Smooth muscle cell (in vitro differentiated cells): ENCODE results near the gene ADAM30. TPM values are rescaled to one million over a fixed set of nuclear protein-coding genes. Genes with fewer than 3 reads are reported as not detected.

Source experiments
- DNase-seq: peaks from one replicate; lab custom pipeline; 2025; ENCODE audit not compliant: unreplicated experiment; lab: John Stamatoyannopoulos, UW
- H2AFZ ChIP-seq: fragments of 200-600 bp; sonication (generic); 2 replicates; pipeline ENCODE4 v1.6.0; 2016; ENCODE audit warnings: antibody characterized with exemption, low read depth, mild to moderate bottlenecking
- H3F3A ChIP-seq: fragments of 200-600 bp; sonication (generic); 2 replicates; pipeline ENCODE4 v1.6.0; 2017; ENCODE audit warnings: antibody characterized with exemption, low read depth
- H3K27ac ChIP-seq: fragments of 200-600 bp; sonication (generic); 2 replicates; pipeline ENCODE4 v1.5.1; 2016; ENCODE audit warnings: low read depth, mild to moderate bottlenecking
- H3K27me3 ChIP-seq: fragments of 200-600 bp; sonication (generic); 2 replicates; pipeline ENCODE4 v1.6.1; 2016; ENCODE audit warnings: low read depth, mild to moderate bottlenecking
- H3K36me3 ChIP-seq: fragments of 200-600 bp; sonication (generic); 2 replicates; pipeline ENCODE4 v1.5.1; 2016; ENCODE audit warnings: low read depth
- H3K4me1 ChIP-seq: fragments of 200-600 bp; sonication (generic); 2 replicates; pipeline ENCODE4 v1.5.1; 2016; ENCODE audit warnings: low read depth
- H3K4me2 ChIP-seq: fragments of 200-600 bp; sonication (generic); 2 replicates; pipeline ENCODE4 v1.6.0; 2016; ENCODE audit warnings: mild to moderate bottlenecking
- H3K4me3 ChIP-seq: fragments of 200-600 bp; sonication (generic); 2 replicates; pipeline ENCODE4 v1.5.1; 2016; ENCODE audit warnings: mild to moderate bottlenecking
- H3K79me2 ChIP-seq: fragments of 200-600 bp; sonication (generic); 2 replicates; pipeline ENCODE4 v1.6.0; 2016; ENCODE audit warnings: low read depth, mild to moderate bottlenecking
- H3K9ac ChIP-seq: fragments of 200-600 bp; sonication (generic); 2 replicates; pipeline ENCODE4 v1.6.0; 2016; ENCODE audit warnings: low read depth
- H3K9me3 ChIP-seq: fragments of 200-600 bp; sonication (generic); replicated peaks from 2 replicates; pipeline ENCODE4 v1.5.1; 2016; ENCODE audit warnings: low read depth
- H4K20me1 ChIP-seq: fragments of 200-600 bp; sonication (generic); 2 replicates; pipeline ENCODE4 v1.6.0; 2016; ENCODE audit warnings: low read depth
- WGBS: methylation state at CpG from one replicate; pipeline ENCODE4 v1.1.7; 2016; ENCODE audit warnings: low lambda C conversion rate; 5-methylcytosine and 5-hydroxymethylcytosine counted together
- polyA plus RNA-seq: library from polyadenylated mRNA; unstranded; fragments of >200 nt; fragmentation: Nextera tagmentation; extraction: Ambion mirVana; gene quantifications from 2 replicates; pipeline ENCODE4 v1.2.1, GENCODE V29; 2016
- total RNA-seq: library from RNA; depleted of rRNA; stranded (reverse); fragments of >200 nt; gene quantifications from 2 replicates; pipeline ENCODE4 v1.2.3, GENCODE V29; 2014
- TF ChIP-seq, protein P1 (sequence below): fragments of 200-600 bp; sonication (generic); IDR thresholded peaks from 2 replicates; pipeline ENCODE4 v1.5.1; 2017; ENCODE audit warnings: borderline replicate concordance, mild to moderate bottlenecking, antibody characterized with exemption; ENCODE audit not compliant: insufficient read depth, poor library complexity, severe bottlenecking

ADAM30 gene
- total and polyA plus RNA-seq, 2 experiments from 2014 or later: not detected

- Histone ChIP-seq H2AFZ (no peak overlapping the region), H3K27ac (no peak overlapping the region), H3K9me3 (no peaks in the 10 kb centered on the region), H3K4me3 (no peak overlapping the region), H3K27me3 (no peaks in the 10 kb centered on the region), H3K36me3 (no peaks in the 10 kb centered on the region), H3K4me2 (no peak overlapping the region), H3K9ac (no peak overlapping the region), H3F3A (no peaks in the 10 kb centered on the region), H4K20me1 (no peaks in the 10 kb centered on the region), H3K4me1 (no peaks in the 10 kb centered on the region), H3K79me2 (no peaks in the 10 kb centered on the region)
- TF ChIP-seq, protein P1, sequence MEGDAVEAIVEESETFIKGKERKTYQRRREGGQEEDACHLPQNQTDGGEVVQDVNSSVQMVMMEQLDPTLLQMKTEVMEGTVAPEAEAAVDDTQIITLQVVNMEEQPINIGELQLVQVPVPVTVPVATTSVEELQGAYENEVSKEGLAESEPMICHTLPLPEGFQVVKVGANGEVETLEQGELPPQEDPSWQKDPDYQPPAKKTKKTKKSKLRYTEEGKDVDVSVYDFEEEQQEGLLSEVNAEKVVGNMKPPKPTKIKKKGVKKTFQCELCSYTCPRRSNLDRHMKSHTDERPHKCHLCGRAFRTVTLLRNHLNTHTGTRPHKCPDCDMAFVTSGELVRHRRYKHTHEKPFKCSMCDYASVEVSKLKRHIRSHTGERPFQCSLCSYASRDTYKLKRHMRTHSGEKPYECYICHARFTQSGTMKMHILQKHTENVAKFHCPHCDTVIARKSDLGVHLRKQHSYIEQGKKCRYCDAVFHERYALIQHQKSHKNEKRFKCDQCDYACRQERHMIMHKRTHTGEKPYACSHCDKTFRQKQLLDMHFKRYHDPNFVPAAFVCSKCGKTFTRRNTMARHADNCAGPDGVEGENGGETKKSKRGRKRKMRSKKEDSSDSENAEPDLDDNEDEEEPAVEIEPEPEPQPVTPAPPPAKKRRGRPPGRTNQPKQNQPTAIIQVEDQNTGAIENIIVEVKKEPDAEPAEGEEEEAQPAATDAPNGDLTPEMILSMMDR: no peak
- DNase-seq: no peak
- 80% methylated on average over 1 of the region's 1 CpG for WGBS
Observed at GRCh38 chr1:119869995-119870394, 26.3 kb downstream of the ADAM30 start.

DNA sequence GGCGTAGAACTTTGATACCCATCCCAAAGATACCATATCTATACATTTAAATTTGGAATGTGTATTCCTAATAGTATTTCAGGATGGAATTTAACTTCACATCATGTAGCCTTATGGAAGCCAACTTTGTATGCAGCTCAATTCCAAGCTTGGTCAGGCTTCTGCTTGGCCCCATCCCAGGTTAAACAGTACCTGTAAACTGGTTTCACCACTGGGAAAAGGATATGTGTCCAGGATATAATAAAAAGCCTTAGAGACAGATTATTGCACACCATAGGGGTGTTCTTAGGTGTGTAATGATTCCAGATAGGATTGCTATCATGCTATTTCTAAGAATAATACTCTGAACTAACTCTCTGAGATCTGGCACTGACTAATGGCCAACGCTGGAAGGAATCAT is 28.1 kb downstream of the ADAM30 start:
- H2AFZ ChIP-seq: no peak overlapping the region
- WGBS: 95% methylated on average over 2 of the region's 2 CpGs
- H3K9me3 ChIP-seq: no peaks in the 10 kb centered on the region
- H3K79me2 ChIP-seq: no peaks in the 10 kb centered on the region
- no peak overlapping the region for H3K9ac ChIP-seq
- H3K4me3 ChIP-seq: no peak overlapping the region
- DNase-seq: no peak
- no peaks in the 10 kb centered on the region for H4K20me1 ChIP-seq
- no peaks in the 10 kb centered on the region for H3K36me3 ChIP-seq
- H3K4me1 ChIP-seq: no peaks in the 10 kb centered on the region
- TF ChIP-seq, protein P1: no peak
- H3K27me3 ChIP-seq: peaks cover 3% of the 10 kb centered on the region
- no peaks in the 10 kb centered on the region for H3F3A ChIP-seq
- no peak overlapping the region for H3K27ac ChIP-seq
- H3K4me2 ChIP-seq: no peak overlapping the region

- Histone ChIP-seq H2AFZ (no peak overlapping the region), H3K79me2 (no peaks in the 10 kb centered on the region), H3F3A (no peaks in the 10 kb centered on the region), H3K4me2 (no peak overlapping the region), H3K27ac (no peak overlapping the region), H3K4me1 (no peaks in the 10 kb centered on the region), H3K4me3 (no peak overlapping the region), H3K9me3 (no peaks in the 10 kb centered on the region), H4K20me1 (no peaks in the 10 kb centered on the region), H3K27me3 (peaks cover 3% of the 10 kb centered on the region), H3K9ac (no peak overlapping the region), H3K36me3 (no peaks in the 10 kb centered on the region)
- TF ChIP-seq, protein P1: no peak
- WGBS: 48% methylated on average over 3 of the region's 3 CpGs
- no peak for DNase-seq
Observed at GRCh38 chr1:119866451-119866850, 29.9 kb downstream of the ADAM30 start.

GRCh38 chr1:119865627-119866026 is 30.7 kb downstream of the ADAM30 start:
- Histone ChIP-seq H3K4me2 (no peak overlapping the region), H3K9me3 (no peaks in the 10 kb centered on the region), H4K20me1 (no peaks in the 10 kb centered on the region), H3F3A (no peaks in the 10 kb centered on the region), H3K4me1 (no peaks in the 10 kb centered on the region), H3K79me2 (no peaks in the 10 kb centered on the region), H3K9ac (no peak overlapping the region), H3K4me3 (no peak overlapping the region), H3K27ac (no peak overlapping the region), H2AFZ (no peak overlapping the region), H3K36me3 (no peaks in the 10 kb centered on the region), H3K27me3 (peaks cover 3% of the 10 kb centered on the region)
- DNase-seq: no peak
- WGBS: 66% methylated on average over 4 of the region's 4 CpGs
- TF ChIP-seq, protein P1: no peak
